SK-N-SH treated with all-trans-retinoic acid at 6 μM for 48 hours (cell line): Measurements from ENCODE around the gene C17orf78.

Experiments used
- ARNTL ChIP-seq: fragments of 450-650 bp; formaldehyde crosslinking; IDR thresholded peaks from 2 replicates; pipeline ENCODE4 v1.5.0; 2020; ENCODE audit warnings: low read depth, mild to moderate bottlenecking, moderate library complexity, borderline replicate concordance
- RARB ChIP-seq: fragments of 250-450 bp; sonication (Bioruptor Pico); IDR thresholded peaks from 2 replicates; pipeline ENCODE4 v1.8.0; 2021; ENCODE audit warnings: mild to moderate bottlenecking, moderate library complexity

DNA sequence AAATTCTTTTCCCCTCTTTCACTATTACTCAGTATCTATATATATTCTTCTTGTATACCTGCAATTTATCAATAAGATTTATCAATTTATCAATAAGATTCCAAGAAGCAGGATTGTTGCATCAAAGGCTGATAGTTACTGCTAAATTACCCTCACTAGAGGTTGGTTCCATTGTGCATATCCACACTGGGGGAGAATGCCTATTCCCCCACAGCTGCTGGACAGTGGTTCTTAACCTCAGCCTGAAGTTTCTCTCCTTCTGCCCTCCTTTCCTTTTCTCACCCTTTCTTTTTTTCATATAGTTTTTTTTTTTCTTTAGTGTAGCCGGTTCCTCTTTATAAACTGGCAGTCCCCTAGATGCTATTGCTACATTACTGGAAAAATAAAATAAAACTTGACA, 6.3 kb downstream of the C17orf78 start:
- TF ChIP-seq ARNTL (no peak), RARB (CRISPR knock-in tag) (no peak)
